ENCODE data around the gene FKBP11. TPM values are rescaled to one million over a fixed set of nuclear protein-coding genes. Genes with fewer than 3 reads are reported as not detected.

FKBP11 gene
- polyA plus RNA-seq, 1 donor from 2014 or later: 24.9 TPM

Small RNAs within 50 kb of the gene (small RNA-seq; reads per million reads assigned to genes)
- gene AC073610.1: 0 reads per million in 3 experiments
- 0 reads per million in 3 experiments for gene RNU6-600P

Other genes starting within 250 kb of the FKBP11 start
- 116 and 173 TPM in 2 replicates for gene KANSL2, start 243.3 kb downstream of the FKBP11 start, polyA plus RNA-seq
- 24.0 and 28.2 TPM in 2 replicates for gene CCNT1, start 208.8 kb downstream of the FKBP11 start, polyA plus RNA-seq
- gene ADCY6, start 136.4 kb downstream of the FKBP11 start, polyA plus RNA-seq: 43.1 and 48.2 TPM in 2 replicates
- 123 and 129 TPM in 2 replicates for gene CACNB3, start 107.0 kb downstream of the FKBP11 start, polyA plus RNA-seq
- gene DDX23, start 73.3 kb downstream of the FKBP11 start, polyA plus RNA-seq: 94.6 and 96.5 TPM in 2 replicates
- gene RND1, start 59.6 kb downstream of the FKBP11 start, polyA plus RNA-seq: 1.3 and 5.8 TPM in 2 replicates
- gene ARF3, start 32.0 kb upstream of the FKBP11 start, polyA plus RNA-seq: 114 TPM in 2 replicates
- gene WNT10B, start 46.2 kb upstream of the FKBP11 start, polyA plus RNA-seq: 0.92 and 1.2 TPM in 2 replicates
- not detected in 2 replicates for gene WNT1, start 52.8 kb upstream of the FKBP11 start, polyA plus RNA-seq
- 0.20 and 0.51 TPM in 2 replicates for gene DDN, start 73.9 kb upstream of the FKBP11 start, polyA plus RNA-seq
- 69.0 and 71.0 TPM in 2 replicates for gene PRKAG1, start 93.3 kb upstream of the FKBP11 start, polyA plus RNA-seq
- 14.1 and 15.8 TPM in 2 replicates for gene KMT2D, start 135.3 kb upstream of the FKBP11 start, polyA plus RNA-seq
- 0.68 TPM in 1 of 2 replicates, not detected in the other for gene RHEBL1, start 144.5 kb upstream of the FKBP11 start, polyA plus RNA-seq
- gene DHH, start 169.3 kb upstream of the FKBP11 start, polyA plus RNA-seq: 0.28 and 0.66 TPM in 2 replicates
- 344 and 381 TPM in 2 replicates for gene LMBR1L, start 185.4 kb upstream of the FKBP11 start, polyA plus RNA-seq
- gene TUBA1B, start 205.9 kb upstream of the FKBP11 start, polyA plus RNA-seq: 573 and 605 TPM in 2 replicates

All from neural cell (in vitro differentiated cells).